Keratinocyte (primary cell): ENCODE measurements around the gene KDM1B.

ENCODE experiments used
- EZH2 ChIP-seq: IDR thresholded peaks from one replicate; pipeline ENCODE4 v1.6.1; 2012; ENCODE audit warnings: inconsistent platforms, mild to moderate bottlenecking, low read length, moderate library complexity
- TF ChIP-seq, protein P1 (sequence below), 3 experiments: IDR thresholded peaks in 1 of 3; conservative IDR thresholded peaks in 1 of 3; optimal IDR thresholded peaks in 1 of 3; 2 replicates in 2 of 3; 3 replicates in 1 of 3; pipeline versions ENCODE3 to v1.5.1; 2011; ENCODE audit warnings: low read length in 3 of 3, mild to moderate bottlenecking in 3 of 3, moderate library complexity in 2 of 3, control low read depth in 1 of 3, inconsistent platforms in 1 of 3; ENCODE audit not compliant: insufficient read depth in 2 of 3; ENCODE audit errors: extremely low read depth in 1 of 3

GRCh38 chr6:18211338-18211737, 56.1 kb downstream of the KDM1B start:
- TF ChIP-seq, protein P1, sequence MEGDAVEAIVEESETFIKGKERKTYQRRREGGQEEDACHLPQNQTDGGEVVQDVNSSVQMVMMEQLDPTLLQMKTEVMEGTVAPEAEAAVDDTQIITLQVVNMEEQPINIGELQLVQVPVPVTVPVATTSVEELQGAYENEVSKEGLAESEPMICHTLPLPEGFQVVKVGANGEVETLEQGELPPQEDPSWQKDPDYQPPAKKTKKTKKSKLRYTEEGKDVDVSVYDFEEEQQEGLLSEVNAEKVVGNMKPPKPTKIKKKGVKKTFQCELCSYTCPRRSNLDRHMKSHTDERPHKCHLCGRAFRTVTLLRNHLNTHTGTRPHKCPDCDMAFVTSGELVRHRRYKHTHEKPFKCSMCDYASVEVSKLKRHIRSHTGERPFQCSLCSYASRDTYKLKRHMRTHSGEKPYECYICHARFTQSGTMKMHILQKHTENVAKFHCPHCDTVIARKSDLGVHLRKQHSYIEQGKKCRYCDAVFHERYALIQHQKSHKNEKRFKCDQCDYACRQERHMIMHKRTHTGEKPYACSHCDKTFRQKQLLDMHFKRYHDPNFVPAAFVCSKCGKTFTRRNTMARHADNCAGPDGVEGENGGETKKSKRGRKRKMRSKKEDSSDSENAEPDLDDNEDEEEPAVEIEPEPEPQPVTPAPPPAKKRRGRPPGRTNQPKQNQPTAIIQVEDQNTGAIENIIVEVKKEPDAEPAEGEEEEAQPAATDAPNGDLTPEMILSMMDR (optimal IDR thresholded peaks at IDR 0.05 in 1 of 3, IDR thresholded peaks at IDR 0.05 in 1 of 3, conservative IDR thresholded peaks at IDR 0.05 in 1 of 3; ENCODE audit: extremely low read depth in 1 of 3, insufficient read depth in 2 of 3, low read length in 3 of 3), result no peak
- TF ChIP-seq EZH2, result no peak
